Neural cell (in vitro differentiated cells): Measurements from ENCODE around the gene ATP6V0E2.

Experiments used
- EP300 ChIP-seq: fragments of 450-650 bp; conservative IDR thresholded peaks from 2 replicates; pipeline ENCODE4 v1.6.1; 2014; ENCODE audit warnings: antibody characterized with exemption, mild to moderate bottlenecking, moderate library complexity; ENCODE audit not compliant: poor library complexity, severe bottlenecking
- EZH2 ChIP-seq: fragments of 200-600, 300-800 bp; shearing (Covaris generic), sonication (generic); IDR thresholded peaks from 2 replicates; pipeline ENCODE4 v1.6.1; 2014; ENCODE audit warnings: antibody characterized with exemption, low read length, borderline replicate concordance, mild to moderate bottlenecking; ENCODE audit not compliant: insufficient read depth, poor library complexity, severe bottlenecking
- MXI1 ChIP-seq: fragments of 450-650 bp; conservative IDR thresholded peaks from 2 replicates; pipeline ENCODE4 v1.6.1; 2014; ENCODE audit warnings: antibody characterized with exemption, mild to moderate bottlenecking; ENCODE audit not compliant: poor library complexity, severe bottlenecking
- POLR2AphosphoS5 ChIP-seq: IDR thresholded peaks from 2 replicates; pipeline ENCODE4 v1.6.1; 2012
- RAD21 ChIP-seq: fragments of 450-650 bp; conservative IDR thresholded peaks from 2 replicates; pipeline ENCODE4 v1.6.1; 2014; ENCODE audit warnings: antibody characterized with exemption, mild to moderate bottlenecking, moderate library complexity
- SMC3 ChIP-seq: fragments of 450-650 bp; conservative IDR thresholded peaks from 2 replicates; pipeline ENCODE4 v1.6.1; 2014; ENCODE audit warnings: antibody characterized with exemption, mild to moderate bottlenecking, moderate library complexity; ENCODE audit not compliant: poor library complexity
- TAF1 ChIP-seq: IDR thresholded peaks from 2 replicates; pipeline ENCODE4 v1.6.1; 2012; ENCODE audit warnings: low read depth
- TF ChIP-seq, protein P1 (sequence below): fragments of 450-650 bp; IDR thresholded peaks from 2 replicates; pipeline ENCODE4 v1.5.1; 2014; ENCODE audit warnings: antibody characterized with exemption, mild to moderate bottlenecking, moderate library complexity; ENCODE audit not compliant: poor library complexity, severe bottlenecking
- TF ChIP-seq, protein P2 (sequence below): IDR thresholded peaks from 2 replicates; pipeline ENCODE4 v1.6.1; 2012; ENCODE audit warnings: borderline replicate concordance

DNA sequence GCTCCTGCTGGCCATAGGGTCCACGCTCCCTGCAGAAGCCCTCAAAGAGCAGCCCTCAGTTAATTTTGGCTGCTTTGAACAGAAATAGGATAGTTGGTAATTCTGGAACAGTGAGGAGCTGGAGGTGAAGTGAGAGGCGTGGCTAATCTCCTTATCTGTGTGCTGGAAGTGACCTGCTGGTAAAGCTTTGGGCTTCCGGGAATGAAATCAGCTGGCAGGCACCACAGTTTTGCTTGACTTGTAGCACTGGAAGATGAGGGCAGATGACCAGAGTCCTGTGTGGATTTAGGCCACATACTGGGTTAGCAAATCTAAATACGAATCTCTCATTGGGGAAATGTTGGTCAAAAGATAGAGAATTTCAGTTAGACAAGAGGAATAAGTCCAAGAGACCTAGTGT is 10.2 kb downstream of the ATP6V0E2 start:
- TF ChIP-seq, protein P1, sequence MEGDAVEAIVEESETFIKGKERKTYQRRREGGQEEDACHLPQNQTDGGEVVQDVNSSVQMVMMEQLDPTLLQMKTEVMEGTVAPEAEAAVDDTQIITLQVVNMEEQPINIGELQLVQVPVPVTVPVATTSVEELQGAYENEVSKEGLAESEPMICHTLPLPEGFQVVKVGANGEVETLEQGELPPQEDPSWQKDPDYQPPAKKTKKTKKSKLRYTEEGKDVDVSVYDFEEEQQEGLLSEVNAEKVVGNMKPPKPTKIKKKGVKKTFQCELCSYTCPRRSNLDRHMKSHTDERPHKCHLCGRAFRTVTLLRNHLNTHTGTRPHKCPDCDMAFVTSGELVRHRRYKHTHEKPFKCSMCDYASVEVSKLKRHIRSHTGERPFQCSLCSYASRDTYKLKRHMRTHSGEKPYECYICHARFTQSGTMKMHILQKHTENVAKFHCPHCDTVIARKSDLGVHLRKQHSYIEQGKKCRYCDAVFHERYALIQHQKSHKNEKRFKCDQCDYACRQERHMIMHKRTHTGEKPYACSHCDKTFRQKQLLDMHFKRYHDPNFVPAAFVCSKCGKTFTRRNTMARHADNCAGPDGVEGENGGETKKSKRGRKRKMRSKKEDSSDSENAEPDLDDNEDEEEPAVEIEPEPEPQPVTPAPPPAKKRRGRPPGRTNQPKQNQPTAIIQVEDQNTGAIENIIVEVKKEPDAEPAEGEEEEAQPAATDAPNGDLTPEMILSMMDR: no peak
- TF ChIP-seq TAF1 (no peak), EZH2 (no peak), SMC3 (no peak), POLR2AphosphoS5 (no peak), RAD21 (no peak), EP300 (no peak), MXI1 (no peak)
- TF ChIP-seq, protein P2, sequence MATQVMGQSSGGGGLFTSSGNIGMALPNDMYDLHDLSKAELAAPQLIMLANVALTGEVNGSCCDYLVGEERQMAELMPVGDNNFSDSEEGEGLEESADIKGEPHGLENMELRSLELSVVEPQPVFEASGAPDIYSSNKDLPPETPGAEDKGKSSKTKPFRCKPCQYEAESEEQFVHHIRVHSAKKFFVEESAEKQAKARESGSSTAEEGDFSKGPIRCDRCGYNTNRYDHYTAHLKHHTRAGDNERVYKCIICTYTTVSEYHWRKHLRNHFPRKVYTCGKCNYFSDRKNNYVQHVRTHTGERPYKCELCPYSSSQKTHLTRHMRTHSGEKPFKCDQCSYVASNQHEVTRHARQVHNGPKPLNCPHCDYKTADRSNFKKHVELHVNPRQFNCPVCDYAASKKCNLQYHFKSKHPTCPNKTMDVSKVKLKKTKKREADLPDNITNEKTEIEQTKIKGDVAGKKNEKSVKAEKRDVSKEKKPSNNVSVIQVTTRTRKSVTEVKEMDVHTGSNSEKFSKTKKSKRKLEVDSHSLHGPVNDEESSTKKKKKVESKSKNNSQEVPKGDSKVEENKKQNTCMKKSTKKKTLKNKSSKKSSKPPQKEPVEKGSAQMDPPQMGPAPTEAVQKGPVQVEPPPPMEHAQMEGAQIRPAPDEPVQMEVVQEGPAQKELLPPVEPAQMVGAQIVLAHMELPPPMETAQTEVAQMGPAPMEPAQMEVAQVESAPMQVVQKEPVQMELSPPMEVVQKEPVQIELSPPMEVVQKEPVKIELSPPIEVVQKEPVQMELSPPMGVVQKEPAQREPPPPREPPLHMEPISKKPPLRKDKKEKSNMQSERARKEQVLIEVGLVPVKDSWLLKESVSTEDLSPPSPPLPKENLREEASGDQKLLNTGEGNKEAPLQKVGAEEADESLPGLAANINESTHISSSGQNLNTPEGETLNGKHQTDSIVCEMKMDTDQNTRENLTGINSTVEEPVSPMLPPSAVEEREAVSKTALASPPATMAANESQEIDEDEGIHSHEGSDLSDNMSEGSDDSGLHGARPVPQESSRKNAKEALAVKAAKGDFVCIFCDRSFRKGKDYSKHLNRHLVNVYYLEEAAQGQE: no peak
